GM12878 (cell line): Measurements from ENCODE around the gene SPSB3. TPM values are rescaled to one million over a fixed set of nuclear protein-coding genes. Genes with fewer than 3 reads are reported as not detected.

Experiments used
- ATAC-seq: fragments of 200-7000 bp; cut with Tn5 transposase; 3 replicates; pipeline ENCODE4 v1.9.1; 2020; ENCODE audit warnings: mild to moderate bottlenecking, moderate library complexity
- BruUV-seq: library from RNA; stranded (reverse); fragments of 400-500 nt; replicated peaks from 2 replicates; lab custom pipeline; 2021; lab: Mats Ljungman, UMichigan
- CTCF ChIA-PET: fragments of 300-600 bp; sonication (Branson Sonifier 250); formaldehyde crosslinking; extraction: SDS; loops from one replicate; lab custom pipeline; 2021; ENCODE audit warnings: inconsistent platforms; lab: Yijun Ruan, JAX
- POLR2A ChIA-PET: fragments of 350-600 bp; formaldehyde crosslinking; extraction: SDS; loops from one replicate; lab custom pipeline; 2021; ENCODE audit warnings: inconsistent platforms; lab: Charles Lee
- RAD21 ChIA-PET: fragments of 300-600 bp; sonication (Branson Sonifier 250); formaldehyde crosslinking; loops from one replicate; lab custom pipeline; 2023; ENCODE audit warnings: antibody characterized with exemption; ENCODE audit not compliant: unreplicated experiment; lab: Charles Lee
- SMC1A ChIA-PET: fragments of 300-600 bp; sonication (Branson Sonifier 250); formaldehyde crosslinking; loops from one replicate; lab custom pipeline; 2023; ENCODE audit not compliant: unreplicated experiment, uncharacterized antibody; lab: Charles Lee
- DNase-seq: peaks from one replicate; pipeline ENCODE4 v3.0.0-alpha.2; 2011; ENCODE audit warnings: low read depth, low spot score
- FAIRE-seq: peaks from 3 replicates; lab custom pipeline; 2011; peaks lifted over from hg19 to GRCh38; lab: Jason Lieb, UNC
- H2AFZ ChIP-seq: 2 replicates; pipeline ENCODE4 v1.6.0; 2011; ENCODE audit warnings: low read depth, low read length, control low read depth; ENCODE audit not compliant: control insufficient read depth
- H3K27ac ChIP-seq: 2 replicates; pipeline ENCODE4 v1.5.1; 2011; ENCODE audit warnings: control low read depth; ENCODE audit not compliant: control insufficient read depth, insufficient read depth
- H3K27me3 ChIP-seq, 2 experiments: replicated peaks in 1 of 2; 2 replicates each; pipeline versions ENCODE4 v1.6.0 to v1.6.1; 2011; ENCODE audit warnings: low read length in 1 of 2; ENCODE audit not compliant: control insufficient read depth in 2 of 2, insufficient read depth in 2 of 2
- H3K36me3 ChIP-seq, 2 experiments: 2 replicates each; pipeline ENCODE4 v1.5.1; 2011; ENCODE audit warnings: low read length in 1 of 2; ENCODE audit not compliant: control insufficient read depth in 2 of 2, insufficient read depth in 2 of 2
- H3K4me1 ChIP-seq: 2 replicates; pipeline ENCODE4 v1.6.1; 2011; ENCODE audit warnings: mild to moderate bottlenecking, low read length, moderate library complexity, mixed read lengths; ENCODE audit not compliant: control insufficient read depth, insufficient read depth
- H3K4me2 ChIP-seq: 2 replicates; pipeline ENCODE4 v1.6.0; 2011; ENCODE audit warnings: control low read depth; ENCODE audit not compliant: control insufficient read depth, insufficient read depth
- H3K4me3 ChIP-seq: fragments of 200-600 bp; sonication (generic); 2 replicates; pipeline ENCODE4 v1.5.1; 2016
- H3K79me2 ChIP-seq: 2 replicates; pipeline ENCODE4 v1.6.0; 2011; ENCODE audit warnings: low read length; ENCODE audit not compliant: control insufficient read depth, insufficient read depth
- H3K9ac ChIP-seq: 2 replicates; pipeline ENCODE4 v1.8.0; 2011; ENCODE audit warnings: low read length, control low read depth, mixed read lengths; ENCODE audit not compliant: control insufficient read depth, insufficient read depth
- H3K9me3 ChIP-seq: replicated peaks from 3 replicates; pipeline ENCODE4 v1.5.1; 2011; ENCODE audit warnings: mild to moderate bottlenecking, low read length; ENCODE audit not compliant: control insufficient read depth, insufficient read depth
- H4K20me1 ChIP-seq: 2 replicates; pipeline ENCODE4 v1.6.0; 2011; ENCODE audit not compliant: control insufficient read depth, insufficient read depth
- ESRRA ChIP-seq: IDR thresholded peaks from 2 replicates; pipeline ENCODE4 v1.6.1; 2012; ENCODE audit warnings: mild to moderate bottlenecking, low read length, improper control_type of control experiment
- IKZF1 ChIP-seq: fragments of 450-650 bp; conservative IDR thresholded peaks from 2 replicates; pipeline ENCODE4 v1.6.1; 2017; ENCODE audit warnings: antibody characterized with exemption, mild to moderate bottlenecking
- NFYA ChIP-seq: IDR thresholded peaks from 2 replicates; pipeline ENCODE4 v1.6.1; 2011; ENCODE audit warnings: low read depth, mild to moderate bottlenecking, low read length, improper control_type of control experiment, borderline replicate concordance
- POLR2AphosphoS2 ChIP-seq: IDR thresholded peaks from 2 replicates; pipeline ENCODE4 v1.6.1; 2011; ENCODE audit warnings: low read depth, mild to moderate bottlenecking, low read length, improper control_type of control experiment, moderate library complexity
- TBL1XR1 ChIP-seq: IDR thresholded peaks from 2 replicates; pipeline ENCODE4 v1.6.1; 2012; ENCODE audit warnings: low read depth, low read length, improper control_type of control experiment
- ZSCAN29 ChIP-seq: fragments of 450-650 bp; IDR thresholded peaks from 2 replicates; pipeline ENCODE4 v1.6.1; 2017; ENCODE audit warnings: mild to moderate bottlenecking, moderate library complexity
- WGBS: methylation state at CpG from one replicate; pipeline ENCODE4 v1.1.6; 2016; ENCODE audit warnings: low lambda C conversion rate; ENCODE audit not compliant: insufficient replicate concordance, insufficient coverage; ENCODE audit errors: missing lambda C conversion rate; 5-methylcytosine and 5-hydroxymethylcytosine counted together
- in situ Hi-C: fragments of 300-500 bp; cut with MboI; formaldehyde crosslinking; loops from 9 replicates; pipeline ENCODE4 v1.14.3; 2018; ENCODE audit warnings: mixed read lengths
- intact Hi-C: fragments of 100-400 bp; cut with micrococcal nuclease; formaldehyde crosslinking; loops from one replicate; pipeline ENCODE4 v1.14.2; 2022; ENCODE audit not compliant: unreplicated experiment
- polyA plus RNA-seq, 11 experiments: library from polyadenylated mRNA; depleted of rRNA in 4 of 11; unstranded in 6 of 11; stranded (reverse) in 5 of 11; fragments of >200 nt; fragmentation: Nextera tagmentation in 4 of 11; fragmentation: Illumina TruSeq in 1 of 11; extraction: Ambion mirVana in 4 of 11; extraction: Trizol in 1 of 11; gene quantifications; 1 replicate in 1 of 11; 2 replicates in 10 of 11; pipeline versions ENCODE4 v1.2.1 to v1.2.3, GENCODE V29; 2011 to 2016; ENCODE audit warnings: inconsistent platforms in 2 of 11, missing spikeins in 2 of 11, low read depth in 1 of 11
- total RNA-seq, 4 experiments: library from RNA; depleted of rRNA in 3 of 4; stranded (reverse); fragments of >200 nt in 3 of 4; fragmentation: Illumina TruSeq in 1 of 4; extraction: Trizol in 1 of 4; gene quantifications; 2 replicates each; pipeline versions ENCODE4 v1.2.1 to v1.2.3, GENCODE V29; 2013 to 2021
- TF ChIP-seq, protein P1 (sequence below): fragments of 450-650 bp; IDR thresholded peaks from 2 replicates; pipeline ENCODE4 v1.6.1; 2014; ENCODE audit warnings: mild to moderate bottlenecking
- TF ChIP-seq, protein P2 (sequence below): fragments of 150-350 bp; IDR thresholded peaks from 2 replicates; pipeline ENCODE4 v1.6.1; 2014; ENCODE audit warnings: mild to moderate bottlenecking, low read depth, low read length

The SPSB3 gene
- total and polyA plus RNA-seq, 10 of the 15 experiments (the other 5 are each of a cell fraction or from before 2014, with no cell fraction given), result 0.31 to 26.9 (median 14.0) TPM

DNA sequence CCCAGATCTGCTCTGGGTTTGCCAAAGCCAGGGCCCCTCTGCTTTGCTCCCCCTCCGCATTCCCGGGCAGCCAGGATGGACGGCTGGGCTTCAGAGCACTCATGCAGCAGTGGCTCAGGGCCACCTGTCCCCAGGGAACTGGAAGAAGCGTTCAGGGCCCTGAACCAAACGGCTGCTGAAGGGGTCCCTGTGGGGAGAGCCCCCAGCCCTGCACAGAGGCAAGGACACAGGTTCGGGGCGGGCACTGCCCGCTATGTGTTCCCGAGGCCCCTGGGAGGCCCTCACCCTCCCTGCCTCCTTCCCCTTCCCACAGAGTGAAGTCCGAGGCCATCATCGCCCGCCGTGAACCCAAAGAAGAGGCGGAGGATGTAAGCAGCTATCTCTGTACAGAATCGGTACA, 21.5 kb downstream of the SPSB3 start:
- H3K4me1 ChIP-seq, result no peaks in the 10 kb centered on the region
- WGBS, result 97% methylated on average over 11 of the region's 15 CpGs
- ChIA-PET CTCF (no interaction called here), RAD21 (no interaction called here), SMC1A (no interaction called here), POLR2A (no interaction called here)
- DNase-seq, result no peak
- intact Hi-C loops, result no loop called here
- H3K27ac ChIP-seq, result no peak overlapping the region
- no peaks in the 10 kb centered on the region for H4K20me1 ChIP-seq
- ATAC-seq, result no peak
- TF ChIP-seq TBL1XR1 (no peak), NFYA (no peak), ESRRA (no peak), POLR2AphosphoS2 (no peak), ZSCAN29 (no peak), IKZF1 (no peak)
- TF ChIP-seq, protein P1, sequence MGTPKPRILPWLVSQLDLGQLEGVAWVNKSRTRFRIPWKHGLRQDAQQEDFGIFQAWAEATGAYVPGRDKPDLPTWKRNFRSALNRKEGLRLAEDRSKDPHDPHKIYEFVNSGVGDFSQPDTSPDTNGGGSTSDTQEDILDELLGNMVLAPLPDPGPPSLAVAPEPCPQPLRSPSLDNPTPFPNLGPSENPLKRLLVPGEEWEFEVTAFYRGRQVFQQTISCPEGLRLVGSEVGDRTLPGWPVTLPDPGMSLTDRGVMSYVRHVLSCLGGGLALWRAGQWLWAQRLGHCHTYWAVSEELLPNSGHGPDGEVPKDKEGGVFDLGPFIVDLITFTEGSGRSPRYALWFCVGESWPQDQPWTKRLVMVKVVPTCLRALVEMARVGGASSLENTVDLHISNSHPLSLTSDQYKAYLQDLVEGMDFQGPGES, result no peak
- TF ChIP-seq, protein P2, sequence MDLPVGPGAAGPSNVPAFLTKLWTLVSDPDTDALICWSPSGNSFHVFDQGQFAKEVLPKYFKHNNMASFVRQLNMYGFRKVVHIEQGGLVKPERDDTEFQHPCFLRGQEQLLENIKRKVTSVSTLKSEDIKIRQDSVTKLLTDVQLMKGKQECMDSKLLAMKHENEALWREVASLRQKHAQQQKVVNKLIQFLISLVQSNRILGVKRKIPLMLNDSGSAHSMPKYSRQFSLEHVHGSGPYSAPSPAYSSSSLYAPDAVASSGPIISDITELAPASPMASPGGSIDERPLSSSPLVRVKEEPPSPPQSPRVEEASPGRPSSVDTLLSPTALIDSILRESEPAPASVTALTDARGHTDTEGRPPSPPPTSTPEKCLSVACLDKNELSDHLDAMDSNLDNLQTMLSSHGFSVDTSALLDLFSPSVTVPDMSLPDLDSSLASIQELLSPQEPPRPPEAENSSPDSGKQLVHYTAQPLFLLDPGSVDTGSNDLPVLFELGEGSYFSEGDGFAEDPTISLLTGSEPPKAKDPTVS, result no peak
- BruUV-seq, result no TSS peak
- H3K9ac ChIP-seq, result no peak overlapping the region
- no peak overlapping the region for H3K4me3 ChIP-seq
- no peak overlapping the region for H2AFZ ChIP-seq
- H3K27me3 ChIP-seq, result no peaks in the 10 kb centered on the region
- H3K79me2 ChIP-seq, result no peaks in the 10 kb centered on the region
- peaks cover 0 to 14% of the 10 kb centered on the region in 2 experiments; a peak in 3 of 4 replicates for H3K36me3 ChIP-seq
- in situ Hi-C loops, result no loop called here
- no peaks in the 10 kb centered on the region for H3K9me3 ChIP-seq
- no peak for FAIRE-seq
- no peak overlapping the region for H3K4me2 ChIP-seq
